ENCODE measurements around the gene SLC5A1. TPM values are rescaled to one million over a fixed set of nuclear protein-coding genes. Genes with fewer than 3 reads are reported as not detected.

SLC5A1 gene
- total RNA-seq, 3 donors from 2014 or later: 1.3 to 5.3 TPM; not detected in 1

Other genes with a start within 250 kb of the SLC5A1 start
- 10 to 100 TPM; 58.7 to 94.3 (median 85.9) TPM for gene YWHAH, start 98.7 kb upstream of the SLC5A1 start, total RNA-seq
- not detected for gene C22orf42, start 116.0 kb downstream of the SLC5A1 start, total RNA-seq
- gene RFPL2, start 161.8 kb downstream of the SLC5A1 start, total RNA-seq: under 1 TPM in 1 of 3 donors, not detected in 2; 0.29 TPM
- gene SLC5A4, start 212.1 kb downstream of the SLC5A1 start, total RNA-seq: 1 to 10 TPM in 1 of 3 donors, under 1 TPM in 1, not detected in 1; 0.16 to 1.3 TPM